ENCODE data around the gene KRCC1. TPM values are rescaled to one million over a fixed set of nuclear protein-coding genes. Genes with fewer than 3 reads are reported as not detected.

Gene KRCC1
- total and polyA plus RNA-seq, 10 donors = 20.4 to 42.3 (median 27.8) TPM

- H3K27me3 ChIP-seq (replicated peaks in 1 of 7) = no peaks in the 10 kb centered on the region
- TF ChIP-seq POLR2AphosphoS5 (IDR thresholded peaks at IDR 0.05) (no peak), CTCF (IDR thresholded peaks at IDR 0.05 in 8 of 11, conservative IDR thresholded peaks at IDR 0.05 in 3 of 11) (no peak), POLR2A (IDR thresholded peaks at IDR 0.05) (no peak)
- no peaks in the 10 kb centered on the region for H3K36me3 ChIP-seq
- DNase-seq = no peak
- 44 to 70% (median 67%) methylated on average over 4 of the region's 4 CpGs for WGBS, 5 donors
- no peak overlapping the region for H3K27ac ChIP-seq
- H3K4me1 ChIP-seq = peaks cover 15 to 39% (median 31%) of the 10 kb centered on the region in 6 donors
- H3K9me3 ChIP-seq = no peaks in the 10 kb centered on the region
- intact Hi-C loops (cut with DNase I; ENCODE audit: low total_unique reads) = no loop called here
- no peak overlapping the region for H3K4me3 ChIP-seq
These were observed 1.9 kb upstream of the KRCC1 start for GRCh38 chr2:88057437-88057844.

GRCh38 chr2:88054782-88055370, 707 bp downstream of the KRCC1 start:
- peak overlapping the region; percentile 68 to 89 (median 73) for H3K4me3 ChIP-seq
- peak overlapping the region; percentile 96 to 100 (median 98) for H3K27ac ChIP-seq
- 25 to 29% (median 29%) methylated on average over 25 of the region's 25 CpGs for WGBS, 5 donors
- H3K4me1 ChIP-seq = peaks cover 15 to 47% (median 38%) of the 10 kb centered on the region in 6 donors
- no peaks in the 10 kb centered on the region for H3K36me3 ChIP-seq
- DNase-seq = peak; percentile 79
- H3K27me3 ChIP-seq (replicated peaks in 1 of 7) = no peaks in the 10 kb centered on the region
- TF ChIP-seq CTCF (IDR thresholded peaks at IDR 0.05 in 8 of 11, conservative IDR thresholded peaks at IDR 0.05 in 3 of 11) (no peak), POLR2A (IDR thresholded peaks at IDR 0.05) (peak in 1 of 3 donors; percentile 12)
- no peaks in the 10 kb centered on the region for H3K9me3 ChIP-seq
- intact Hi-C loops (cut with DNase I; ENCODE audit: low total_unique reads) = no loop called here

- Histone ChIP-seq H3K27me3 (replicated peaks in 1 of 7) (no peaks in the 10 kb centered on the region), H3K4me3 (peak overlapping the region; percentile 68 to 89 (median 73)), H3K9me3 (no peaks in the 10 kb centered on the region), H3K27ac (peak overlapping the region; percentile 96 to 100 (median 98)), H3K4me1 (peaks cover 15 to 53% (median 38%) of the 10 kb centered on the region in 6 donors), H3K36me3 (peaks cover 0 to 3% (median 0%) of the 10 kb centered on the region in 6 donors)
- intact Hi-C loops (cut with DNase I; ENCODE audit: low total_unique reads) = no loop called here
- WGBS, 5 donors = 46 to 64% (median 49%) methylated on average over 10 of the region's 10 CpGs
- DNase-seq = no peak
- TF ChIP-seq CTCF (IDR thresholded peaks at IDR 0.05 in 8 of 11, conservative IDR thresholded peaks at IDR 0.05 in 3 of 11) = no peak
- TF ChIP-seq POLR2AphosphoS5 (IDR thresholded peaks at IDR 0.05) = no peak
- no peak for TF ChIP-seq POLR2A (IDR thresholded peaks at IDR 0.05)
These were observed 1.4 kb downstream of the KRCC1 start for GRCh38 chr2:88053934-88054781.

GRCh38 chr2:88053296-88053695, 2.3 kb downstream of the KRCC1 start:
- no peak for DNase-seq
- peak overlapping the region in 1 of 8 donors; percentile 89 for H3K4me3 ChIP-seq
- intact Hi-C loops (cut with DNase I; ENCODE audit: low total_unique reads) = no loop called here
- peaks cover 15 to 55% (median 38%) of the 10 kb centered on the region in 6 donors for H3K4me1 ChIP-seq
- no peaks in the 10 kb centered on the region for H3K9me3 ChIP-seq
- H3K36me3 ChIP-seq = peaks cover 0 to 9% (median 0%) of the 10 kb centered on the region in 6 donors
- TF ChIP-seq POLR2AphosphoS5 (IDR thresholded peaks at IDR 0.05) (no peak), POLR2A (IDR thresholded peaks at IDR 0.05) (no peak), CTCF (IDR thresholded peaks at IDR 0.05 in 8 of 11, conservative IDR thresholded peaks at IDR 0.05 in 3 of 11) (no peak)
- WGBS, 5 donors = 10 to 21% (median 13%) methylated on average over 1 of the region's 1 CpG
- H3K27ac ChIP-seq = peak overlapping the region in 7 of 8 donors; percentile 96 to 100 (median 99)
- no peaks in the 10 kb centered on the region for H3K27me3 ChIP-seq (replicated peaks in 1 of 7)
